IMR-90 (cell line): ENCODE measurements around the gene SLC17A5. TPM values are rescaled to one million over a fixed set of nuclear protein-coding genes. Genes with fewer than 3 reads are reported as not detected.

Experiments
- ATAC-seq: fragments of 200-7000 bp; cut with Tn5 transposase; 2 replicates; pipeline ENCODE4 v1.9.1; 2020; ENCODE audit warnings: low read depth, mild to moderate bottlenecking, moderate library complexity
- BruUV-seq: library from RNA; stranded (reverse); fragments of 400-500 nt; replicated peaks from 2 replicates; lab custom pipeline; 2021; lab: Mats Ljungman, UMichigan
- CTCF ChIA-PET: fragments of 300-600 bp; formaldehyde crosslinking; extraction: SDS; loops from one replicate; lab custom pipeline; 2021; ENCODE audit warnings: antibody characterized with exemption; lab: Yijun Ruan, JAX
- POLR2A ChIA-PET: fragments of 300-600 bp; sonication (Branson Sonifier 250); formaldehyde crosslinking; loops from one replicate; lab custom pipeline; 2022; ENCODE audit warnings: antibody characterized with exemption; ENCODE audit not compliant: unreplicated experiment; lab: Charles Lee
- DNase-seq: peaks from one replicate; pipeline ENCODE4 v3.0.0; 2013
- H2AFZ ChIP-seq: replicated peaks from 2 replicates; pipeline ENCODE3; 2013; ENCODE audit warnings: low read length, mild to moderate bottlenecking; ENCODE audit not compliant: poor library complexity
- H2AK5ac ChIP-seq: 2 replicates; pipeline ENCODE4 v1.6.1; 2013; ENCODE audit warnings: low read depth, low read length, inconsistent platforms
- H2AK9ac ChIP-seq: replicated peaks from 2 replicates; pipeline ENCODE3; 2013; ENCODE audit warnings: mild to moderate bottlenecking, low read depth, low read length, moderate library complexity; ENCODE audit not compliant: poor library complexity
- H2BK120ac ChIP-seq: 2 replicates; pipeline ENCODE4 v1.6.1; 2013; ENCODE audit warnings: low read depth, low read length, inconsistent platforms
- H2BK15ac ChIP-seq: 3 replicates; pipeline ENCODE4 v1.6.1; 2013; ENCODE audit warnings: low read depth, low read length, inconsistent platforms
- H2BK20ac ChIP-seq: 2 replicates; pipeline ENCODE4 v1.6.1; 2013; ENCODE audit warnings: low read depth, mild to moderate bottlenecking, inconsistent platforms, low read length, moderate library complexity
- H2BK5ac ChIP-seq: 2 replicates; pipeline ENCODE4 v1.6.1; 2013; ENCODE audit warnings: mild to moderate bottlenecking, low read depth, low read length, inconsistent platforms; ENCODE audit not compliant: poor library complexity, severe bottlenecking
- H3K14ac ChIP-seq: replicated peaks from 2 replicates; pipeline ENCODE4 v1.6.1; 2013; ENCODE audit warnings: low read depth, low read length, inconsistent platforms
- H3K18ac ChIP-seq: 2 replicates; pipeline ENCODE4 v1.6.1; 2013; ENCODE audit warnings: low read depth, low read length, control low read depth
- H3K23ac ChIP-seq: 2 replicates; pipeline ENCODE4 v1.6.1; 2013; ENCODE audit warnings: low read depth, low read length, inconsistent platforms
- H3K27ac ChIP-seq: 2 replicates; pipeline ENCODE4 v1.5.1; 2013; ENCODE audit warnings: mild to moderate bottlenecking, control low read depth, low read length; ENCODE audit not compliant: insufficient read depth
- H3K27me3 ChIP-seq: 2 replicates; pipeline ENCODE4 v1.6.1; 2013; ENCODE audit warnings: low read length; ENCODE audit not compliant: control insufficient read depth, insufficient read depth
- H3K36me3 ChIP-seq: 2 replicates; pipeline ENCODE4 v1.6.1; 2013; ENCODE audit warnings: low read length, mixed read lengths; ENCODE audit not compliant: control insufficient read depth, insufficient read depth
- H3K4ac ChIP-seq: 2 replicates; pipeline ENCODE4 v1.6.1; 2013; ENCODE audit warnings: low read depth, low read length, inconsistent platforms
- H3K4me1 ChIP-seq: 2 replicates; pipeline ENCODE4 v1.6.1; 2013; ENCODE audit warnings: low read length, mixed read lengths; ENCODE audit not compliant: control insufficient read depth, insufficient read depth
- H3K4me2 ChIP-seq: 2 replicates; pipeline ENCODE4 v1.6.1; 2013; ENCODE audit warnings: low read depth, mild to moderate bottlenecking, control low read depth, low read length, moderate library complexity
- H3K4me3 ChIP-seq: 2 replicates; pipeline ENCODE4 v1.5.1; 2013; ENCODE audit warnings: low read depth, mild to moderate bottlenecking, control low read depth, low read length, moderate library complexity; ENCODE audit not compliant: insufficient read depth
- H3K56ac ChIP-seq: 2 replicates; pipeline ENCODE4 v1.6.1; 2013; ENCODE audit warnings: low read length, inconsistent platforms; ENCODE audit not compliant: insufficient read depth; ENCODE audit errors: extremely low read depth
- H3K79me1 ChIP-seq, 2 experiments: 2 replicates each; pipeline ENCODE4 v1.6.1; 2013; ENCODE audit warnings: low read length in 2 of 2, inconsistent platforms in 1 of 2, low read depth in 1 of 2
- H3K9ac ChIP-seq: 2 replicates; pipeline ENCODE4 v1.6.1; 2013; ENCODE audit warnings: low read depth, low read length, control low read depth
- H3K9me1 ChIP-seq: 2 replicates; pipeline ENCODE4 v1.6.1; 2013; ENCODE audit warnings: low read length, inconsistent platforms; ENCODE audit not compliant: insufficient read depth
- H3K9me3 ChIP-seq: 2 replicates; pipeline ENCODE4 v1.6.1; 2013; ENCODE audit warnings: low read length; ENCODE audit not compliant: control insufficient read depth, insufficient read depth
- H4K20me1 ChIP-seq: 2 replicates; pipeline ENCODE4 v1.6.1; 2013; ENCODE audit warnings: low read length, inconsistent platforms; ENCODE audit not compliant: insufficient read depth
- H4K5ac ChIP-seq: 2 replicates; pipeline ENCODE4 v1.6.1; 2013; ENCODE audit warnings: mild to moderate bottlenecking, low read depth, low read length, control low read depth
- H4K8ac ChIP-seq, 2 experiments: 2 replicates each; pipeline ENCODE4 v1.6.1; 2013; ENCODE audit warnings: low read depth in 2 of 2, low read length in 2 of 2, control low read depth in 1 of 2, inconsistent platforms in 1 of 2
- H4K91ac ChIP-seq: 2 replicates; pipeline ENCODE4 v1.6.1; 2013; ENCODE audit warnings: low read depth, low read length, inconsistent platforms; ENCODE audit not compliant: insufficient read depth
- BHLHE40 ChIP-seq: fragments of 150-350 bp; IDR thresholded peaks from 2 replicates; pipeline ENCODE4 v1.6.1; 2016; ENCODE audit warnings: mild to moderate bottlenecking, low read depth, low read length
- CEBPB ChIP-seq: IDR thresholded peaks from 2 replicates; pipeline ENCODE4 v1.6.1; 2012; ENCODE audit warnings: low read depth, low read length, improper control_type of control experiment
- CTCF ChIP-seq: conservative IDR thresholded peaks from 2 replicates; pipeline ENCODE4 v1.5.1; 2012; ENCODE audit warnings: mild to moderate bottlenecking, low read depth, low read length, improper control_type of control experiment
- MXI1 ChIP-seq: IDR thresholded peaks from 2 replicates; pipeline ENCODE4 v1.6.1; 2012; ENCODE audit warnings: low read depth, mild to moderate bottlenecking, low read length, moderate library complexity, borderline replicate concordance
- RAD21 ChIP-seq: IDR thresholded peaks from 2 replicates; pipeline ENCODE4 v1.6.1; 2012; ENCODE audit warnings: low read length, improper control_type of control experiment
- WGBS, 2 experiments: methylation state at CpG; one replicate each; pipeline versions ENCODE4 v1.1.5 to v1.1.7; 2013; ENCODE audit warnings: missing lambda C conversion rate in 2 of 2; ENCODE audit not compliant: insufficient read length in 1 of 2; ENCODE audit errors: extremely low coverage in 2 of 2; 5-methylcytosine and 5-hydroxymethylcytosine counted together
- dilution Hi-C: fragments of 300-500 bp; cut with HindIII; formaldehyde crosslinking; loops from one replicate; pipeline ENCODE4 v1.14.3; 2018; ENCODE audit warnings: low sequenced_read_pairs; ENCODE audit not compliant: unreplicated experiment
- in situ Hi-C: fragments of 300-500 bp; cut with MboI; formaldehyde crosslinking; loops from 3 replicates; pipeline ENCODE4 v1.14.3; 2019; ENCODE audit warnings: low sequenced_read_pairs, inconsistent platforms, mixed read lengths
- intact Hi-C: fragments of 100-400 bp; cut with micrococcal nuclease; formaldehyde crosslinking; loops from 2 replicates; pipeline ENCODE4 v1.10.0; 2022
- polyA plus RNA-seq, 3 experiments: library from polyadenylated mRNA; depleted of rRNA; stranded (reverse); fragments of >200 nt; gene quantifications; 2 replicates each; pipeline ENCODE4 v1.2.3, GENCODE V29; 2012; ENCODE audit warnings: low replicate concordance in 1 of 3
- total RNA-seq: library from RNA; depleted of rRNA; stranded (reverse); fragments of >200 nt; gene quantifications from 2 replicates; pipeline ENCODE4 v1.2.3, GENCODE V29; 2012

The SLC17A5 gene
- total and polyA plus RNA-seq, 2 of the 4 experiments (the other 2 are of a cell fraction) = 20.8 to 27.2 TPM

- Histone ChIP-seq H3K4me2 (no peak overlapping the region), H2AK5ac (no peak overlapping the region), H3K36me3 (peaks cover 3% of the 10 kb centered on the region; the same call in 1 of the 2 replicates), H2BK120ac (no peak overlapping the region), H4K5ac (no peak overlapping the region), H3K9ac (no peak overlapping the region), H3K79me1 (peaks cover 7 to 15% of the 10 kb centered on the region in 2 experiments; a peak in 3 of 4 replicates), H4K20me1 (no peaks in the 10 kb centered on the region), H2AK9ac (no peak overlapping the region), H3K9me1 (0 out of 2 replicates have a peak, but pooled peaks cover 4% of the 10 kb centered on the region), H3K27ac (no peak overlapping the region), H3K18ac (no peak overlapping the region), H4K8ac (no peak overlapping the region), H3K4ac (no peak overlapping the region), H3K23ac (no peak overlapping the region), H3K4me3 (no peak overlapping the region), H2BK5ac (no peak overlapping the region), H2BK20ac (no peak overlapping the region), H3K9me3 (no peaks in the 10 kb centered on the region), H2AFZ (no peak overlapping the region), H3K4me1 (no peaks in the 10 kb centered on the region), H3K56ac (no peak overlapping the region), H3K14ac (no peak overlapping the region), H3K27me3 (no peaks in the 10 kb centered on the region), H4K91ac (no peak overlapping the region), H2BK15ac (no peak overlapping the region)
- WGBS, 2 experiments = no CpG with 5 or more reads among the region's 2 CpGs
- CTCF ChIA-PET = no interaction called here
- ATAC-seq (no peak), DNase-seq (no peak)
- BruUV-seq = no TSS peak
- TF ChIP-seq CEBPB = no peak
- no peak for TF ChIP-seq MXI1
- TF ChIP-seq BHLHE40 = no peak
- TF ChIP-seq CTCF = no peak
- no peak for TF ChIP-seq RAD21
- intact Hi-C loops (no loop called here), dilution Hi-C loops (no loop called here), in situ Hi-C loops (no loop called here)
- POLR2A ChIA-PET = no interaction called here
Measured at GRCh38 chr6:73642530-73642929, 11.3 kb downstream of the SLC17A5 start.
